ENCODE measurements around the gene RENBP.

RENBP gene

GRCh38 chrX:153888344-153888743, 56.1 kb downstream of the RENBP start:
- DNase-seq (ENCODE audit: low read depth in 2 of 2) = no peak

- DNase-seq (ENCODE audit: low read depth in 2 of 2) = no peak
Observed at GRCh38 chrX:153887385-153887784, 57.1 kb downstream of the RENBP start.

- no peak for DNase-seq (ENCODE audit: low read depth in 2 of 2)
Observed at GRCh38 chrX:153886915-153887314, 57.5 kb downstream of the RENBP start.

GRCh38 chrX:153885968-153886903, 58.2 kb downstream of the RENBP start, which contains the start of gene L1CAM:
L1CAM (minus strand) TSS chrX:153886173; CDS start chrX:153875836, 10,337 bp downstream.
- DNase-seq (ENCODE audit: low read depth in 2 of 2) = peak in 1 of 2 donors; percentile 10
